HFFc6 (cell line): Measurements from ENCODE around the gene SLC39A11. TPM values are rescaled to one million over a fixed set of nuclear protein-coding genes. Genes with fewer than 3 reads are reported as not detected.

Source experiments
- DNase-seq: peaks from one replicate; pipeline ENCODE4 v3.0.0-alpha.2; 2018
- H3K27ac Mint-ChIP-seq: 2 replicates; pipeline ENCODE4 v1.8.0; 2020; ENCODE audit warnings: mild to moderate bottlenecking, mixed read lengths
- H3K27me3 Mint-ChIP-seq: 2 replicates; pipeline ENCODE4 v1.8.0; 2021; ENCODE audit warnings: mild to moderate bottlenecking, moderate library complexity, mixed read lengths; ENCODE audit not compliant: insufficient read depth
- H3K36me3 Mint-ChIP-seq: 2 replicates; pipeline ENCODE4 v1.8.0; 2021; ENCODE audit warnings: low read depth, mixed read lengths
- H3K4me1 Mint-ChIP-seq: 2 replicates; pipeline ENCODE4 v1.8.0; 2020; ENCODE audit warnings: low read depth, mixed read lengths
- H3K4me3 Mint-ChIP-seq: 2 replicates; pipeline ENCODE4 v1.8.0; 2020; ENCODE audit warnings: mild to moderate bottlenecking, moderate library complexity, mixed read lengths
- H3K9me3 Mint-ChIP-seq: 2 replicates; pipeline ENCODE4 v1.8.0; 2020; ENCODE audit warnings: mild to moderate bottlenecking, mixed read lengths
- CTCF ChIP-seq: fragments of 200-600 bp; sonication (generic); IDR thresholded peaks from 2 replicates; pipeline ENCODE4 v1.5.0; 2021; ENCODE audit warnings: antibody characterized with exemption, mild to moderate bottlenecking
- total RNA-seq, 6 experiments: library from RNA; stranded (reverse); fragmentation: NEBNext Ultra II Directional; extraction: Animal tissue kit (Norgen Biotek cat#: 25700); gene quantifications; 2 replicates in 1 of 6; 3 replicates in 5 of 6; pipeline ENCODE4 v1.2.3, GENCODE V29; 2021

SLC39A11 gene
- total RNA-seq, 6 experiments from 2014 or later, result 29.7 to 40.6 (median 34.9) TPM

- H3K4me1 Mint-ChIP-seq, result peaks cover 40% of the 10 kb centered on the region
- H3K27me3 Mint-ChIP-seq, result peaks cover 7% of the 10 kb centered on the region; the same call in 1 of the 2 replicates
- DNase-seq, result no peak
- H3K36me3 Mint-ChIP-seq, result peaks cover 5% of the 10 kb centered on the region; the same call in 1 of the 2 replicates
- no peak overlapping the region for H3K27ac Mint-ChIP-seq
- no peak for TF ChIP-seq CTCF
- H3K9me3 Mint-ChIP-seq, result no peaks in the 10 kb centered on the region
- no peak overlapping the region for H3K4me3 Mint-ChIP-seq
Observed at GRCh38 chr17:72702998-72703397, 389.5 kb downstream of the SLC39A11 start.

GRCh38 chr17:72702136-72702735 lies 390.3 kb downstream of the SLC39A11 start:
- no peak overlapping the region for H3K27ac Mint-ChIP-seq
- H3K4me1 Mint-ChIP-seq, result peaks cover 39% of the 10 kb centered on the region
- peak; percentile 28 for DNase-seq
- H3K36me3 Mint-ChIP-seq, result peaks cover 5% of the 10 kb centered on the region; the same call in 1 of the 2 replicates
- no peaks in the 10 kb centered on the region for H3K9me3 Mint-ChIP-seq
- H3K4me3 Mint-ChIP-seq, result no peak overlapping the region
- TF ChIP-seq CTCF, result no peak
- peaks cover 7% of the 10 kb centered on the region; the same call in 1 of the 2 replicates for H3K27me3 Mint-ChIP-seq

- Mint-ChIP-seq H3K27ac (no peak overlapping the region), H3K4me3 (no peak overlapping the region), H3K36me3 (peaks cover 10% of the 10 kb centered on the region; the same call in 1 of the 2 replicates), H3K4me1 (peaks cover 39% of the 10 kb centered on the region), H3K27me3 (peaks cover 7% of the 10 kb centered on the region; the same call in 1 of the 2 replicates), H3K9me3 (no peaks in the 10 kb centered on the region)
- TF ChIP-seq CTCF, result no peak
- DNase-seq, result no peak
Observed at GRCh38 chr17:72700226-72700625, 392.3 kb downstream of the SLC39A11 start.

- Mint-ChIP-seq H3K4me3 (no peak overlapping the region; the same call in 1 of the 2 replicates), H3K27me3 (peaks cover 7% of the 10 kb centered on the region; the same call in 1 of the 2 replicates), H3K9me3 (no peaks in the 10 kb centered on the region), H3K27ac (peak overlapping the region; percentile 36; the same call in 1 of the 2 replicates), H3K36me3 (peaks cover 10% of the 10 kb centered on the region; the same call in 1 of the 2 replicates), H3K4me1 (peaks cover 39% of the 10 kb centered on the region)
- peak; percentile 42 for DNase-seq
- no peak for TF ChIP-seq CTCF
Observed at GRCh38 chr17:72699545-72699944, 392.9 kb downstream of the SLC39A11 start.

GRCh38 chr17:72697602-72698146 lies 394.8 kb downstream of the SLC39A11 start:
- Mint-ChIP-seq H3K4me3 (no peak overlapping the region), H3K27me3 (peaks cover 7% of the 10 kb centered on the region; the same call in 1 of the 2 replicates), H3K27ac (no peak overlapping the region), H3K36me3 (peaks cover 10% of the 10 kb centered on the region; the same call in 1 of the 2 replicates), H3K9me3 (no peaks in the 10 kb centered on the region), H3K4me1 (peaks cover 36% of the 10 kb centered on the region)
- no peak for TF ChIP-seq CTCF
- no peak for DNase-seq
